WTC11 (cell line): ENCODE measurements around the gene TGFBRAP1. TPM values are rescaled to one million over a fixed set of nuclear protein-coding genes. Genes with fewer than 3 reads are reported as not detected.

Source experiments
- ATAC-seq: fragments of 200-7000 bp; cut with Tn5 transposase; 2 replicates; pipeline ENCODE4 v1.10.0; 2021; ENCODE audit warnings: mild to moderate bottlenecking, moderate library complexity
- CTCF ChIA-PET: fragments of 300-600 bp; sonication (Branson Sonifier 250); formaldehyde crosslinking; loops from one replicate; lab custom pipeline; 2021; ENCODE audit warnings: antibody characterized with exemption; lab: Charles Lee
- POLR2A ChIA-PET: fragments of 350-600 bp; sonication (Branson Sonifier 250); formaldehyde crosslinking; loops from one replicate; lab custom pipeline; 2021; ENCODE audit warnings: antibody characterized with exemption; lab: Charles Lee
- DNase-seq: peaks from one replicate; pipeline ENCODE4 v3.0.0; 2021; ENCODE audit warnings: low spot score
- H3K27ac Mint-ChIP-seq: 2 replicates; pipeline ENCODE4 v1.8.0; 2021; ENCODE audit warnings: mixed read lengths
- H3K27me3 Mint-ChIP-seq: 2 replicates; pipeline ENCODE4 v1.8.0; 2021; ENCODE audit warnings: low read depth, mild to moderate bottlenecking, moderate library complexity, mixed read lengths
- H3K36me3 Mint-ChIP-seq: 2 replicates; pipeline ENCODE4 v1.8.0; 2021; ENCODE audit warnings: mixed read lengths
- H3K4me1 Mint-ChIP-seq: 2 replicates; pipeline ENCODE4 v1.8.0; 2022; ENCODE audit warnings: mixed read lengths
- H3K4me3 Mint-ChIP-seq: 2 replicates; pipeline ENCODE4 v1.8.0; 2021; ENCODE audit warnings: mild to moderate bottlenecking, moderate library complexity, mixed read lengths
- H3K9me3 Mint-ChIP-seq: 2 replicates; pipeline ENCODE4 v1.8.0; 2021; ENCODE audit warnings: mixed read lengths
- AR ChIP-seq: fragments of 250-450 bp; sonication (Bioruptor Pico); IDR thresholded peaks from 2 replicates; pipeline ENCODE4 v1.9.0; 2021; ENCODE audit warnings: mild to moderate bottlenecking
- ATF3 ChIP-seq: sonication (generic); formaldehyde crosslinking; conservative IDR thresholded peaks from 2 replicates; pipeline ENCODE4 v1.8.1; 2022; ENCODE audit warnings: mild to moderate bottlenecking, missing genetic modification reagents
- CBFB ChIP-seq: sonication (generic); formaldehyde crosslinking; IDR thresholded peaks from 2 replicates; pipeline ENCODE4 v1.8.1; 2022; ENCODE audit warnings: mild to moderate bottlenecking, low read depth, missing genetic modification reagents
- CTCF ChIP-seq: fragments of 200-600 bp; IDR thresholded peaks from 2 replicates; pipeline ENCODE4 v1.8.0; 2022; ENCODE audit warnings: antibody characterized with exemption
- ERG ChIP-seq: fragments of 250-450 bp; sonication (Bioruptor Pico); IDR thresholded peaks from 2 replicates; pipeline ENCODE4 v1.8.0; 2021; ENCODE audit warnings: mild to moderate bottlenecking
- ETV6 ChIP-seq: sonication (generic); formaldehyde crosslinking; IDR thresholded peaks from 2 replicates; pipeline ENCODE4 v1.8.1; 2022; ENCODE audit warnings: mild to moderate bottlenecking, missing genetic modification reagents
- GRHL2 ChIP-seq: fragments of 250-450 bp; sonication (Bioruptor Pico); IDR thresholded peaks from 2 replicates; pipeline ENCODE4 v1.8.0; 2022; ENCODE audit warnings: mild to moderate bottlenecking, moderate library complexity; ENCODE audit not compliant: insufficient replicate concordance, severe bottlenecking
- NFATC4 ChIP-seq: fragments of 250-450 bp; sonication (Bioruptor Pico); IDR thresholded peaks from 2 replicates; pipeline ENCODE4 v1.9.0; 2021; ENCODE audit warnings: mild to moderate bottlenecking
- NFE2L1 ChIP-seq: sonication (generic); formaldehyde crosslinking; IDR thresholded peaks from 2 replicates; pipeline ENCODE4 v1.8.1; 2023; ENCODE audit warnings: missing genetic modification reagents
- PRDM15 ChIP-seq: sonication (generic); formaldehyde crosslinking; IDR thresholded peaks from 2 replicates; pipeline ENCODE4 v1.8.0; 2022; ENCODE audit warnings: missing genetic modification reagents
- PRRX2 ChIP-seq: fragments of 250-450 bp; sonication (Bioruptor Pico); IDR thresholded peaks from 2 replicates; pipeline ENCODE4 v1.8.0; 2021; ENCODE audit warnings: mild to moderate bottlenecking
- TP53 ChIP-seq: sonication (generic); formaldehyde crosslinking; IDR thresholded peaks from 2 replicates; pipeline ENCODE4 v1.8.1; 2023; ENCODE audit warnings: mild to moderate bottlenecking, missing genetic modification reagents
- ZNF423 ChIP-seq: fragments of 250-450 bp; sonication (Bioruptor Pico); IDR thresholded peaks from 2 replicates; pipeline ENCODE4 v2.1.2; 2022; ENCODE audit warnings: mild to moderate bottlenecking, moderate library complexity
- total RNA-seq: library from RNA; stranded (reverse); gene quantifications from 3 replicates; pipeline ENCODE4 v1.2.3, GENCODE V29; 2021

The TGFBRAP1 gene
- total RNA-seq, 1 experiment from 2014 or later: 16.3 TPM

- ChIA-PET CTCF (interaction anchor here (0.6 to 7.7 kb wide), 14 partner anchors 21 to 316 kb away, joined by 3 to 200 read pairs (median 4); no protein-coding TSS in a partner anchor), POLR2A (interaction anchor here (0.5 to 0.6 kb wide), 2 partner anchors 65 to 125 kb away, joined by 3 to 4 read pairs; no protein-coding TSS in a partner anchor)
- Mint-ChIP-seq H3K27ac (no peak overlapping the region), H3K4me1 (peaks cover 20% of the 10 kb centered on the region), H3K4me3 (no peak overlapping the region), H3K36me3 (no peaks in the 10 kb centered on the region), H3K9me3 (no peaks in the 10 kb centered on the region), H3K27me3 (peaks cover 29% of the 10 kb centered on the region)
- DNase-seq (no peak), ATAC-seq (no peak)
- TF ChIP-seq GRHL2 (CRISPR knock-in tag) (no peak), ZNF423 (CRISPR knock-in tag) (no peak), ERG (CRISPR knock-in tag) (no peak), NFATC4 (no peak), PRRX2 (CRISPR knock-in tag) (no peak), ETV6 (no peak), TP53 (no peak), CBFB (CRISPR knock-in tag) (no peak), ATF3 (CRISPR knock-in tag) (no peak)
Observed at GRCh38 chr2:105237045-105237765, 92.3 kb downstream of the TGFBRAP1 start.

GRCh38 chr2:105236060-105236424 lies 93.5 kb downstream of the TGFBRAP1 start:
- TF ChIP-seq CTCF (no peak), PRDM15 (CRISPR knock-in tag) (no peak), NFE2L1 (CRISPR knock-in tag) (no peak), AR (CRISPR knock-in tag) (no peak)
- no peaks in the 10 kb centered on the region for H3K36me3 Mint-ChIP-seq
- H3K9me3 Mint-ChIP-seq: no peaks in the 10 kb centered on the region
- ChIA-PET POLR2A (no interaction called here), CTCF (interaction anchor here (0.6 to 7.7 kb wide), 40 partner anchors 8 to 362 kb away, joined by 3 to 200 read pairs (median 4); partner anchors contain the start of genes MRPS9 and TGFBRAP1)
- H3K27me3 Mint-ChIP-seq: peaks cover 29% of the 10 kb centered on the region
- ATAC-seq: no peak
- no peak for DNase-seq
- H3K4me1 Mint-ChIP-seq: peaks cover 20% of the 10 kb centered on the region
- no peak overlapping the region for H3K27ac Mint-ChIP-seq
- no peak overlapping the region for H3K4me3 Mint-ChIP-seq
